Astrocyte (in vitro differentiated cells and primary cell): ENCODE results near the gene PER3.

Experiments
- EZH2 ChIP-seq: IDR thresholded peaks from 2 replicates; pipeline ENCODE4 v1.6.1; 2012; ENCODE audit warnings: mild to moderate bottlenecking, low read length, inconsistent platforms; ENCODE audit not compliant: insufficient read depth
- TF ChIP-seq, protein P1 (sequence below): IDR thresholded peaks from 2 replicates; pipeline ENCODE4 v1.5.1; 2011; ENCODE audit warnings: low read depth, mild to moderate bottlenecking, inconsistent platforms, low read length, moderate library complexity; ENCODE audit not compliant: insufficient read depth

DNA sequence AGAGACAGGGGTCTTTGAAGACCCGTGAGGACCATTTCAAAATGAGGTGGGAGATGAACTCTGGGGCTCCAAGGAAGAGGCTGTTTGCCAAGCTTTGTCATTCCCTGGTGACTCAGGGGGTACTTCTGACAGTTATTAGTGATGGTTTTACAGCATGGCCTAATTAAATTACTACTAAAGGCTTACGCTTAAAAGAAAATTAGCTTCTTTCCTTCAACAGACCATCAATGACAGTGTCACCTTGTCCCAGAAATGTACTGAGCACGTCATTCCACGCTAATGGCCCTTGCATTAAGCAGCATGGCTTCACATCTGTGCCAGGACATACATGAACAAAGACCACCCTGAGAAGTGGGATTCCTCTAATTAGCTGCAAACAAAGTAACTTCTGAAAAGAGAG is 73.9 kb downstream of the PER3 start:
- TF ChIP-seq, protein P1, sequence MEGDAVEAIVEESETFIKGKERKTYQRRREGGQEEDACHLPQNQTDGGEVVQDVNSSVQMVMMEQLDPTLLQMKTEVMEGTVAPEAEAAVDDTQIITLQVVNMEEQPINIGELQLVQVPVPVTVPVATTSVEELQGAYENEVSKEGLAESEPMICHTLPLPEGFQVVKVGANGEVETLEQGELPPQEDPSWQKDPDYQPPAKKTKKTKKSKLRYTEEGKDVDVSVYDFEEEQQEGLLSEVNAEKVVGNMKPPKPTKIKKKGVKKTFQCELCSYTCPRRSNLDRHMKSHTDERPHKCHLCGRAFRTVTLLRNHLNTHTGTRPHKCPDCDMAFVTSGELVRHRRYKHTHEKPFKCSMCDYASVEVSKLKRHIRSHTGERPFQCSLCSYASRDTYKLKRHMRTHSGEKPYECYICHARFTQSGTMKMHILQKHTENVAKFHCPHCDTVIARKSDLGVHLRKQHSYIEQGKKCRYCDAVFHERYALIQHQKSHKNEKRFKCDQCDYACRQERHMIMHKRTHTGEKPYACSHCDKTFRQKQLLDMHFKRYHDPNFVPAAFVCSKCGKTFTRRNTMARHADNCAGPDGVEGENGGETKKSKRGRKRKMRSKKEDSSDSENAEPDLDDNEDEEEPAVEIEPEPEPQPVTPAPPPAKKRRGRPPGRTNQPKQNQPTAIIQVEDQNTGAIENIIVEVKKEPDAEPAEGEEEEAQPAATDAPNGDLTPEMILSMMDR, result no peak
- TF ChIP-seq EZH2, result no peak
